ENCODE data around the gene GRK6.
"Not testable (repeated sequence)": the region's sequence is repeated elsewhere in the genome, so short reads cannot be mapped to it uniquely, and the experiment has no call there.

GRK6 gene

DNA sequence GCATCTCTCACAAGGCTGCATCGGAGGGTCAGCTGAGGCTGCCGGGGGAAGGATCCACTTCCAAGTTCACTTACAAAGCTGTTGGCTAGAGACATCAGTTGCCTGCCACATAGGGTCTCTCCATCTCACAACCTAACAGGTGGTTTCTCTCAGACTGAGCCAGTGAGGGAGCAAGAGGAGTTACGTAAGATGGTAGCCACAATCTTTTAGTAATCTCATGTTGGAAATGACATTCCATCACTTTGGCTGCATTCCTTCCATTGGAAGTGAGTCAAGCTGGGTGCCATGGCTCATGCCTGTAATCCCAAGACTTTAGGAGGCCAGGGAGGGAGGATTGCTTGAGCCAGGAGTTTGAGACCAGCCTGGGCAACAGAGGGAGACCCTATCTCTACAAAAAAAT, 7.4 kb upstream of the GRK6 start:
- no peak for DNase-seq (ENCODE audit: low read depth)
- H3K4me3 ChIP-seq (ENCODE audit: low read length) = no peak overlapping the region
- TF ChIP-seq, protein P1, sequence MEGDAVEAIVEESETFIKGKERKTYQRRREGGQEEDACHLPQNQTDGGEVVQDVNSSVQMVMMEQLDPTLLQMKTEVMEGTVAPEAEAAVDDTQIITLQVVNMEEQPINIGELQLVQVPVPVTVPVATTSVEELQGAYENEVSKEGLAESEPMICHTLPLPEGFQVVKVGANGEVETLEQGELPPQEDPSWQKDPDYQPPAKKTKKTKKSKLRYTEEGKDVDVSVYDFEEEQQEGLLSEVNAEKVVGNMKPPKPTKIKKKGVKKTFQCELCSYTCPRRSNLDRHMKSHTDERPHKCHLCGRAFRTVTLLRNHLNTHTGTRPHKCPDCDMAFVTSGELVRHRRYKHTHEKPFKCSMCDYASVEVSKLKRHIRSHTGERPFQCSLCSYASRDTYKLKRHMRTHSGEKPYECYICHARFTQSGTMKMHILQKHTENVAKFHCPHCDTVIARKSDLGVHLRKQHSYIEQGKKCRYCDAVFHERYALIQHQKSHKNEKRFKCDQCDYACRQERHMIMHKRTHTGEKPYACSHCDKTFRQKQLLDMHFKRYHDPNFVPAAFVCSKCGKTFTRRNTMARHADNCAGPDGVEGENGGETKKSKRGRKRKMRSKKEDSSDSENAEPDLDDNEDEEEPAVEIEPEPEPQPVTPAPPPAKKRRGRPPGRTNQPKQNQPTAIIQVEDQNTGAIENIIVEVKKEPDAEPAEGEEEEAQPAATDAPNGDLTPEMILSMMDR (conservative IDR thresholded peaks at IDR 0.05; ENCODE audit: low read depth, low read length) = no peak

DNA sequence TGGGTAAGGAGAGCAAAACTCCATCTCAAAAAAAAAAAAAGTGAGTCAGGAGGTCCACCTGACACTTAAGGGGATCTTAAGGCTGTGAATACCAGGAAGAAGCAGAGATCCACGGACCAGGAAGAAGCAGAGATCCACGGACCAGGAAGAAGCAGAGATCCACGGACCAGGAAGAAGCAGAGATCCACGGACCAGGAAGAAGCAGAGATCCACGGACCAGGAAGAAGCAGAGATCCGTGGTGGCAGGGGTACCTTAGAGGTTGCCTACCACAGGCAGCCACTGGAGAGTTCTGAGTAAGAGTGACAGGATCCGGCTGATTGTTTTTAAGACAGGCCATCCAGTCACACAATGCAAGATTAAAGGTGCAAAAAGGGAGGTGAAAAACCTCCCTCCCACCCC, 6.0 kb upstream of the GRK6 start:
- H3K4me3 ChIP-seq (ENCODE audit: low read length); DNase-seq (ENCODE audit: low read depth): not testable (repeated sequence)

DNA sequence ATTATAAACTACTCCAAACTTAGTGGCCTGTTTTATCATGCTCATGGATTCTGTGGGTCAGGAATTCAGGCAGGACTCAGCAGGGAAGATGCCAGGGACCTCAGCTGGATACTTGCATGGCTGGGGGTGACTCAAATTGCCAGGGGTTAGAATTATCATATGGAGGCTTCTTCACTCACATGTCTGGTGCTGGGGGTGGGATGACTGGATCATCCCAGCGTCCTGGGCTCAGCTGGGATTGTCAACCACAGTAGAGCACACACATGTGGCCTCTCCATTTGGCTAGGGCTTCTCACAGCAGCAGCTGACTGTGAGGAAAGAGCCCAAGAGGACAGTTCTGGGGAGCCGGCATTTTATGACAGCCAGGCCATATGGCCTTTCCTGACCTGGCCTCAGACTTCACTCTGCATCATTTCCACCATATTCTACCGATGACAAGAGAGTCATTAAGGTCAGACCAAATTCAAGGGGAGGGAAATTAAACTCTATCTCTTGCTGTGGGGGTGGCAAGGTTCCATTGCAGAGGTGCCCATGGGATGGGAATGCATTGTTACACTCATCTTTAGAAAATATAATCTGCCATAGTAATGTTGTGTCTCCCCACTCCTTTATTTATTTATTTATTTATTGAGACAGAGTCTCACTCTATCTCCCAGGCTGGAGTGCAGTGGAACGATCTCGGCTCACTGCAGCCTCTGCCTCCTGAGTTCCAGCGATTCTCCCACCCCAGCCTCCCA, 5.2 kb upstream of the GRK6 start:
- TF ChIP-seq, protein P1 (conservative IDR thresholded peaks at IDR 0.05; ENCODE audit: low read depth, low read length) = no peak
- DNase-seq (ENCODE audit: low read depth) = no peak
- H3K4me3 ChIP-seq (ENCODE audit: low read length) = no peak overlapping the region

DNA sequence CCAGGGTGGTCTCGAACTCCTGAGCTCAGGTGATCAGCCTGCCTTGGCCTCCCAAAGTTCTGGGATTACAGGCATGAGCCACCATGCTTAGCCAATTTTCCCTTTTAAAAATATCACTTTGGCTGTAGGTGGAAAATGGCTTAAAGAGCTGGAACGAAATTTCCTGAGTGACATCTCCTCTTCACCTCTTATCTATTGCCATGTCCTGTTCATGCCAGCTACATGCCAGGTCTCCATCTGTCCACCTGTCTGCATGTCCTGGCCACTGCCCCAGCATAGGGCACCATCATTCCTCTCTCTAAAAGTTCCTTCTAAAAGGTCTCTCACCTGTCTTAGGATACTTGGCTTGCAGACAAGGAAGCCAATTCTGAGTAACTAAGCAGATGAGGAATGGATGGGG, 2.8 kb upstream of the GRK6 start:
- no peak for DNase-seq (ENCODE audit: low read depth)
- TF ChIP-seq, protein P1 (conservative IDR thresholded peaks at IDR 0.05; ENCODE audit: low read depth, low read length) = no peak
- H3K4me3 ChIP-seq (ENCODE audit: low read length) = no peak overlapping the region

DNA sequence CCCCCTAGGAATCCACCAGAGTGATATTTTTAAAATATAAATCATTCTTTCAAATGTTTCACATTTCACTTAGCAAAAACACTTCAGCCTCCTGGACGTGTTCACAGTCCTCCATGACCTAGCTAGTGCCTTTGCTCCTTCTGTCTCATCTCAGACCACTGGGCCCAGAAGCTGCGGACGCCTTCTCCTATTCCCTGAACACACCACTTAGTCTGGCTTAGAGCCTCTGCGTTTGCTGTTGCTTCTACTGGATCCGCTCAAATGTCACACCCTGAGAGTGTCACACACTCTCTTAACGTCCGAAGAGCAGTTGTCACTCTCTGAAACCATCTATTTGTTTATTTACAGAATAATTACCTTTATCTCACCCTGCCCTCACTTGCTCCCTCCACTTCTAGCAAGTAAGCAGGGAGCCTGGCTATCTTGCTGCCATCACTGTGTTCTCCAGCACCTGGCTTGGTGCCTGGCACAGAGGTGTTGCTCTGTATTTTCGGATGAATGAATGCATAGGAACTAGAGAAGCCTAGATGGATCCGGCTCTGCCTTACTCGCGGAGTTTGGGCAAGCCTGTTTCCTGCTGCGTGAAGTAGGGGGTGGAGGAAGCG, 1.2 kb upstream of the GRK6 start:
- TF ChIP-seq, protein P1 (conservative IDR thresholded peaks at IDR 0.05; ENCODE audit: low read depth, low read length) = no peak
- H3K4me3 ChIP-seq (ENCODE audit: low read length) = peak overlapping the region; percentile 68
- no peak for DNase-seq (ENCODE audit: low read depth)

DNA sequence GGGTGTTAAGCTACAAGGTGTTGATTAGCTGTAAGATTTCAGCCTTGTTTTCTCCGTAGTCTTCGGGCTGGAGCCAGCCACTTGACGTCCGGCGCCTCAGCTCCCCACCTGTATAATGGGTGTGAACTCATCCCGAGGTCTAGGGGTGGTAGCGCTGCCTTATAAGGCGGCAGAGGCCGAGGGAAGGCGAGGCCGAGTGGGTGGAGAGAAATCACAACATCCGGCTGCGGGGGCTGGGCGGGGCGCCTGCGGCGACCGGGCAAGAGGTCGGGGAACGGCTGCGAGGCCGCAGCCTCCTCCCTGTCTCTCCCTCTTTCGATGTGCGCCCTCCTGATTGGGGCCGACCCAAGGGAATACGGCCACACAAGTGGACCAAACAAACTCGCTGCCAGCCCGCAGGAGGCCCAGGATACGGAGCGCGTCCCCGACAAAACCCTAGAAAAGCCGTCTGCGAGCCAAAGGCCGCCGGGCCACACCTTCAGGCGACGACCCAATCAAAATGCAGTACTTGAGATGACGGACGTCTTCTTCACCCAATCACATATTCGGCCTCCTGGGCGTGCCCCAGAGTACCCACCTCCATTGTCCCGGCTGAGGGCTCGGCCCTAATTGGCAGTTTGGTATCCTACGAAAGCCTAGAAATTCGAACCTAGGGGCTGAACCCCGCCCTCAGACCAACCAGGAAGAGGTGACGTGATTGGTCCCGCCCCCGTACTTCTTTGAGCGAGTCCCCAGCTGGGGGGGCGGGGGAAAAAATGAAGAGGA, 493 bp upstream of the GRK6 start:
- H3K4me3 ChIP-seq (ENCODE audit: low read length) = peak overlapping the region; percentile 68
- peak; percentile 100 for DNase-seq (ENCODE audit: low read depth)
- TF ChIP-seq, protein P1 (conservative IDR thresholded peaks at IDR 0.05; ENCODE audit: low read depth, low read length) = no peak

DNA sequence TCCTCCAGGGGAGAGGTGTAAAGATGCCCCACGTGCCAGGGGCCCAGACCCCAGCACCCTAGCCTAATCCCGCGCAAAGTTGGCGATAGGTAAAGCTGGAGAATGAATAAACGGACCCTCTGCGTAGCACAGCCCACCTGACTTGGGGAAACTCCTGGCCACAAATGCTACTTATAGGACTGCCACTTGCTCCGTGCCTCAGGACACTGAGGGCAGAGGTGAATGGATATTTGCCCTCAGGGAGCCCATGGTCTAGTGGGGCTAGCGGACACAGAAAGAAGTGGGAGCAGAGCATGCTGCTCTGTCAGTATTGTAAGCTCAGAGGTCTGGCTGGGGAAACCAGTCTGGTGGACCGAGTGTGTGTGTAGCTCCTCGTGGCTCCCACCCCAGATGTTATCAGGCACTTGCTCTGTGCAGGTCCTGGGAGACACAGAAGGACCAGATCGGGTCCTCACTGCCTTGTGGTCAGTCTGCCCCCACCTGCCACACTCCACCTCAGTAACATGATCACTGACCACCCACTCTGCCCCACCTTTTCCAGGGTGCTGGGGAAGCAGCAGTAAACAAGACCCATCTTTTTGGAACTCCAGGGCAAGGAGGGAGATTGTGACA, 841 bp downstream of the GRK6 start:
- H3K4me3 ChIP-seq (ENCODE audit: low read length) = peak overlapping the region; percentile 69
- DNase-seq (ENCODE audit: low read depth) = no peak
- TF ChIP-seq, protein P1 (conservative IDR thresholded peaks at IDR 0.05; ENCODE audit: low read depth, low read length) = no peak

Measured in retinal pigment epithelial cell (primary cell).